Keratinocyte (primary cell): Measurements from ENCODE around the gene JPT2. TPM values are rescaled to one million over a fixed set of nuclear protein-coding genes. Genes with fewer than 3 reads are reported as not detected.

Source experiments
- DNase-seq: peaks from one replicate; pipeline ENCODE4 v3.0.0-alpha.2; 2011; ENCODE audit warnings: low read depth, missing footprints, low spot score
- FAIRE-seq: peaks from 2 replicates; lab custom pipeline; 2011; peaks lifted over from hg19 to GRCh38; lab: Jason Lieb, UNC
- H2AFZ ChIP-seq: 2 replicates; pipeline ENCODE4 v1.6.0; 2012; ENCODE audit warnings: low read length, control low read depth, inconsistent platforms; ENCODE audit not compliant: control insufficient read depth
- H3K27ac ChIP-seq: 2 replicates; pipeline ENCODE4 v1.5.1; 2011; ENCODE audit warnings: low read length; ENCODE audit not compliant: control insufficient read depth, insufficient read depth
- H3K27me3 ChIP-seq: 3 replicates; pipeline ENCODE4 v1.6.0; 2011; ENCODE audit warnings: low read length; ENCODE audit not compliant: control insufficient read depth, insufficient read depth; ENCODE audit errors: extremely low read depth
- H3K36me3 ChIP-seq, 2 experiments: 2 replicates in 1 of 2; 3 replicates in 1 of 2; pipeline ENCODE4 v1.5.1; 2011; ENCODE audit warnings: low read length in 2 of 2, mild to moderate bottlenecking in 1 of 2; ENCODE audit not compliant: control insufficient read depth in 2 of 2, insufficient read depth in 2 of 2; ENCODE audit errors: extremely low read depth in 1 of 2
- H3K4me1 ChIP-seq: 3 replicates; pipeline ENCODE4 v1.5.1; 2011; ENCODE audit warnings: low read length; ENCODE audit not compliant: control insufficient read depth, insufficient read depth; ENCODE audit errors: extremely low read depth
- H3K4me2 ChIP-seq: 3 replicates; pipeline ENCODE4 v1.6.0; 2011; ENCODE audit warnings: low read depth, low read length; ENCODE audit not compliant: control insufficient read depth, insufficient read depth; ENCODE audit errors: extremely low read depth
- H3K4me3 ChIP-seq, 3 experiments: fragments of 200-600 bp in 1 of 3; sonication (generic) in 1 of 3; 2 replicates in 2 of 3; 3 replicates in 1 of 3; pipeline ENCODE4 v1.5.1; 2011 to 2016; ENCODE audit warnings: low read length in 3 of 3, mild to moderate bottlenecking in 3 of 3, control low read depth in 2 of 3, inconsistent platforms in 1 of 3, low read depth in 1 of 3, mixed read lengths in 1 of 3, mixed run types in 1 of 3, moderate library complexity in 1 of 3; ENCODE audit not compliant: control insufficient read depth in 2 of 3, insufficient read depth in 2 of 3; ENCODE audit errors: extremely low read depth in 1 of 3
- H3K79me2 ChIP-seq: 2 replicates; pipeline ENCODE4 v1.6.0; 2012; ENCODE audit warnings: low read length; ENCODE audit not compliant: control insufficient read depth, insufficient read depth
- H3K9ac ChIP-seq: 3 replicates; pipeline ENCODE4 v1.6.0; 2011; ENCODE audit warnings: low read length; ENCODE audit not compliant: control insufficient read depth, insufficient read depth; ENCODE audit errors: extremely low read depth
- H3K9me1 ChIP-seq: 3 replicates; pipeline ENCODE4 v1.6.0; 2011; ENCODE audit warnings: low read length; ENCODE audit not compliant: control insufficient read depth, insufficient read depth; ENCODE audit errors: extremely low read depth
- H3K9me3 ChIP-seq: 2 replicates; pipeline ENCODE4 v1.5.1; 2012; ENCODE audit warnings: low read depth, low read length; ENCODE audit not compliant: control insufficient read depth
- H4K20me1 ChIP-seq: 3 replicates; pipeline ENCODE4 v1.6.0; 2011; ENCODE audit warnings: low read length; ENCODE audit not compliant: control insufficient read depth, insufficient read depth; ENCODE audit errors: extremely low read depth
- CTCF ChIP-seq, 3 experiments: IDR thresholded peaks in 1 of 3; conservative IDR thresholded peaks in 1 of 3; optimal IDR thresholded peaks in 1 of 3; 2 replicates in 2 of 3; 3 replicates in 1 of 3; pipeline versions ENCODE3 to v1.5.1; 2011; ENCODE audit warnings: low read length in 3 of 3, mild to moderate bottlenecking in 3 of 3, moderate library complexity in 2 of 3, control low read depth in 1 of 3, inconsistent platforms in 1 of 3; ENCODE audit not compliant: insufficient read depth in 2 of 3; ENCODE audit errors: extremely low read depth in 1 of 3
- EZH2 ChIP-seq: IDR thresholded peaks from one replicate; pipeline ENCODE4 v1.6.1; 2012; ENCODE audit warnings: inconsistent platforms, mild to moderate bottlenecking, low read length, moderate library complexity
- dilution Hi-C: fragments of 300-500 bp; cut with MboI; formaldehyde crosslinking; loops from one replicate; pipeline ENCODE4 v1.7.0; 2020; ENCODE audit warnings: low sequenced_read_pairs; ENCODE audit not compliant: extremely low pct_ligation_motif_present
- polyA plus RNA-seq, 5 experiments: library from polyadenylated mRNA; depleted of rRNA in 3 of 5; stranded (reverse) in 3 of 5; stranded (forward) in 1 of 5; unstranded in 1 of 5; fragments of >200 nt; gene quantifications; 1 replicate in 1 of 5; 2 replicates in 3 of 5; 3 replicates in 1 of 5; pipeline versions ENCODE4 v1.2.1 to v1.2.3, GENCODE V29; 2011 to 2012; ENCODE audit warnings: missing spikeins in 2 of 5, low read depth in 1 of 5, low replicate concordance in 1 of 5

JPT2 gene
- polyA plus RNA-seq, 1 donor (not counting 4 experiments of a cell fraction or from before 2014, with no cell fraction given): 166 TPM

- H3K9ac ChIP-seq: no peak overlapping the region
- TF ChIP-seq EZH2: no peak
- no peak for TF ChIP-seq CTCF (optimal IDR thresholded peaks at IDR 0.05 in 1 of 3, IDR thresholded peaks at IDR 0.05 in 1 of 3, conservative IDR thresholded peaks at IDR 0.05 in 1 of 3; ENCODE audit: extremely low read depth in 1 of 3, insufficient read depth in 2 of 3, low read length in 3 of 3)
- no peaks in the 10 kb centered on the region for H3K27me3 ChIP-seq
- no peak overlapping the region for H2AFZ ChIP-seq
- DNase-seq: no peak
- H3K9me3 ChIP-seq: no peaks in the 10 kb centered on the region
- no peak overlapping the region for H3K4me2 ChIP-seq
- no peaks in the 10 kb centered on the region for H3K9me1 ChIP-seq
- dilution Hi-C loops: no loop called here
- no peak for FAIRE-seq
- no peak overlapping the region for H3K27ac ChIP-seq
- no peak overlapping the region for H3K4me3 ChIP-seq
- no peaks in the 10 kb centered on the region for H3K4me1 ChIP-seq
- peaks cover 2% of the 10 kb centered on the region for H4K20me1 ChIP-seq
- H3K36me3 ChIP-seq: peaks cover 11 to 23% of the 10 kb centered on the region in 2 experiments
- H3K79me2 ChIP-seq: peaks cover 9% of the 10 kb centered on the region
These were observed 51.4 kb downstream of the JPT2 start for GRCh38 chr16:1729445-1729844.

- Histone ChIP-seq H3K36me3 (peaks cover 11 to 18% of the 10 kb centered on the region in 2 experiments), H3K9ac (no peak overlapping the region), H2AFZ (no peak overlapping the region), H4K20me1 (peaks cover 2% of the 10 kb centered on the region), H3K4me1 (no peaks in the 10 kb centered on the region), H3K9me1 (no peaks in the 10 kb centered on the region), H3K79me2 (peaks cover 19% of the 10 kb centered on the region), H3K27ac (no peak overlapping the region), H3K4me2 (no peak overlapping the region), H3K4me3 (no peak overlapping the region), H3K9me3 (peaks cover 12% of the 10 kb centered on the region), H3K27me3 (no peaks in the 10 kb centered on the region)
- FAIRE-seq: no peak
- dilution Hi-C loops: no loop called here
- TF ChIP-seq CTCF (optimal IDR thresholded peaks at IDR 0.05 in 1 of 3, IDR thresholded peaks at IDR 0.05 in 1 of 3, conservative IDR thresholded peaks at IDR 0.05 in 1 of 3; ENCODE audit: extremely low read depth in 1 of 3, insufficient read depth in 2 of 3, low read length in 3 of 3) (no peak), EZH2 (no peak)
- no peak for DNase-seq
These were observed 53.0 kb downstream of the JPT2 start for GRCh38 chr16:1731073-1731472.
